ENCODE results near the gene CD68. TPM values are rescaled to one million over a fixed set of nuclear protein-coding genes. Genes with fewer than 3 reads are reported as not detected.

CD68 gene
- under 1 TPM; 0.33 to 0.95 TPM for total RNA-seq
- 72.1 TPM for polyA plus RNA-seq (2013, experiment 1 of 2)
- polyA plus RNA-seq (2013, experiment 2 of 2) = 38.0 TPM
- total RNA-seq = 0 to 0.38 (median 0.05) reads per million in 172 experiments

GRCh38 chr17:7579001-7579833 lies at the start of gene CD68:
Gene CD68 (plus strand): TSS chr17:7579638. CDS start chr17:7579678, 40 bp downstream.
- ATAC-seq (ENCODE audit: poor library complexity) = peak; percentile 6
- H3K27ac ChIP-seq (ENCODE audit: low read depth in 1 of 2, low read length in 2 of 2) = peak within 1 kb of the TSS; percentile 34 to 67
- Mint-ChIP-seq H3K4me1 (ENCODE audit: low read depth) (peaks cover 82% of the 10 kb centered on the region), H3K4me3 (peak within 1 kb of the TSS; percentile 67), H3K9me3 (no peaks in the 10 kb centered on the region), H3K27me3 (no peaks in the 10 kb centered on the region), H3K27ac (peak within 1 kb of the TSS; percentile 79), H3K36me3 (ENCODE audit: low read depth) (peaks cover 77% of the 10 kb centered on the region)
- CTCF ChIA-PET = interaction anchor here (1.3 to 1.6 kb wide), 2 partner anchors 10 to 18 kb away, joined by 3 to 11 read pairs; no protein-coding TSS in a partner anchor
- TF ChIP-seq CTCF (IDR thresholded peaks at IDR 0.05) = no peak
- intact Hi-C loops (cut with DNase I, micrococcal nuclease) = no loop called here
- DNase-seq = peak in 8 of 14 experiments; percentile 23 to 80 (median 58)
- peaks cover 53% of the 10 kb centered on the region for H3K36me3 ChIP-seq (ENCODE audit: insufficient read depth, low read length)
- POLR2A ChIA-PET = interaction anchor here (0.6 to 2.6 kb wide), 3 partner anchors 100 to 276 kb away, joined by 3 to 14 read pairs (median 6); partner anchors contain the start of genes TP53 and ZBTB4
- H3K9me3 ChIP-seq (ENCODE audit: control insufficient read depth in 1 of 2, insufficient read depth in 1 of 2, low read length in 2 of 2) = peaks cover 0 to 5% of the 10 kb centered on the region in 2 experiments
- H3K4me1 ChIP-seq (ENCODE audit: insufficient read depth, low read length) = peaks cover 78% of the 10 kb centered on the region
- H3K27me3 ChIP-seq (ENCODE audit: control insufficient read depth in 1 of 2, insufficient read depth in 2 of 2, low read length in 2 of 2) = no peaks in the 10 kb centered on the region
- H3K4me3 ChIP-seq (ENCODE audit: low read length) = peak within 1 kb of the TSS; percentile 41

GRCh38 chr17:7530023-7530900 lies 49.2 kb upstream of the CD68 start:
- Histone ChIP-seq H3K9me3 (ENCODE audit: control insufficient read depth in 1 of 2, insufficient read depth in 1 of 2, low read length in 2 of 2) (peaks cover 5 to 9% of the 10 kb centered on the region in 2 experiments), H3K27me3 (ENCODE audit: control insufficient read depth in 1 of 2, insufficient read depth in 2 of 2, low read length in 2 of 2) (no peaks in the 10 kb centered on the region), H3K4me3 (ENCODE audit: low read length) (no peak overlapping the region), H3K36me3 (ENCODE audit: insufficient read depth, low read length) (no peaks in the 10 kb centered on the region), H3K4me1 (ENCODE audit: insufficient read depth, low read length) (no peaks in the 10 kb centered on the region), H3K27ac (ENCODE audit: low read depth in 1 of 2, low read length in 2 of 2) (no peak overlapping the region)
- ATAC-seq (ENCODE audit: poor library complexity) = no peak
- TF ChIP-seq CTCF (IDR thresholded peaks at IDR 0.05) = no peak
- Mint-ChIP-seq H3K27me3 (no peaks in the 10 kb centered on the region), H3K36me3 (ENCODE audit: low read depth) (peaks cover 4% of the 10 kb centered on the region), H3K9me3 (peaks cover 3% of the 10 kb centered on the region), H3K4me3 (no peak overlapping the region), H3K4me1 (ENCODE audit: low read depth) (no peaks in the 10 kb centered on the region), H3K27ac (no peak overlapping the region)
- ChIA-PET CTCF (no interaction called here), POLR2A (no interaction called here)
- intact Hi-C loops (cut with DNase I, micrococcal nuclease) = no loop called here
- no peak for DNase-seq

GRCh38 chr17:7538050-7538449 lies 41.4 kb upstream of the CD68 start:
- POLR2A ChIA-PET = no interaction called here
- ATAC-seq (ENCODE audit: poor library complexity) (no peak), DNase-seq (no peak)
- no peak for TF ChIP-seq CTCF (IDR thresholded peaks at IDR 0.05)
- intact Hi-C loops (cut with DNase I, micrococcal nuclease) = no loop called here
- H3K4me1 Mint-ChIP-seq (ENCODE audit: low read depth) = no peaks in the 10 kb centered on the region
- CTCF ChIA-PET = no interaction called here
- Histone ChIP-seq H3K4me3 (ENCODE audit: low read length) (no peak overlapping the region), H3K27ac (ENCODE audit: low read depth in 1 of 2, low read length in 2 of 2) (no peak overlapping the region), H3K9me3 (ENCODE audit: control insufficient read depth in 1 of 2, insufficient read depth in 1 of 2, low read length in 2 of 2) (peaks cover 4 to 13% of the 10 kb centered on the region in 2 experiments), H3K36me3 (ENCODE audit: insufficient read depth, low read length) (no peaks in the 10 kb centered on the region), H3K27me3 (ENCODE audit: control insufficient read depth in 1 of 2, insufficient read depth in 2 of 2, low read length in 2 of 2) (no peaks in the 10 kb centered on the region), H3K4me1 (ENCODE audit: insufficient read depth, low read length) (no peaks in the 10 kb centered on the region)
- H3K27ac Mint-ChIP-seq = no peak overlapping the region
- no peak overlapping the region for H3K4me3 Mint-ChIP-seq
- H3K36me3 Mint-ChIP-seq (ENCODE audit: low read depth) = no peaks in the 10 kb centered on the region
- H3K27me3 Mint-ChIP-seq = no peaks in the 10 kb centered on the region
- no peaks in the 10 kb centered on the region for H3K9me3 Mint-ChIP-seq

Measured in CD4-positive, alpha-beta T cell (primary cell).